GM18951 (cell line): Measurements from ENCODE around the gene DAW1.
"Not testable (repeated sequence)": the region's sequence is repeated elsewhere in the genome, so short reads cannot be mapped to it uniquely, and the experiment has no call there.

ENCODE experiments used
- POLR2A ChIP-seq: IDR thresholded peaks from 4 replicates; pipeline ENCODE4 v1.6.1; 2011; ENCODE audit warnings: mild to moderate bottlenecking; ENCODE audit not compliant: insufficient read length, insufficient read depth; ENCODE audit errors: extremely low read depth
- in situ Hi-C: fragments of 300-500 bp; cut with MboI; formaldehyde crosslinking; loops from one replicate; pipeline ENCODE4 v1.12.0; 2022; ENCODE audit warnings: low sequenced_read_pairs, mixed read lengths, inconsistent platforms; ENCODE audit not compliant: unreplicated experiment

DAW1 gene

DNA sequence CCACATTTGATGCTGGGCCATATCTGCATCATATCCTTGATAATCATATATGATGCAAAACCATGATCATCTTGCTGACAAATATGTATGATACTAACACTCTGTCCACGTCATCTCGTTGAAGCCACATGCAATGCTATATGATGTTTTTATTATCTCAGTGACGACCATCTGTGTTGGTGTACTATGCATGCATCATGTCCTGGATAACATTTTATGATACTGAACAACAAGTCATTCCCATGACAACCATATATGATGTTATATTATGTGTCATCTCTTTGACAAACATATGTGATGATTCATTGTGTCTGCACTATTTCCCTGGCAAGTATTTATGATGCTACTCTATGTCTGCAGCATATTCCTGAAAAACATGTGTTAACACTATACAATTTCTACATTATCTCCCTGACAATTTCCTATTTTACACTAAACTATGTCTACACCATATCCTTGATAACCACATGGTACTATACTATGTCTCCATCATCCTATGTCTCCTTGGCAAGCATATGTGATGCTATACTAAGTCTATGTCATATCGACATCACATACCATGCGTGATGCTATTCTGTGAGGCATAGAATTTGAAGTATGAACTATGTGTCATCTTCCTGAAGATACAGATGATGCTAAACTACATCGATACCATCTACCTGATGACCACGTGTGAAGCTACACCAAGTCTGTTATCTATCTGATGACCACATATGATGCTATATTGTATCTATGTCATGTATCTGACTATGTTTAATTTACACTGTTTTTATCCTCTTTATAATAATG, 37.0 kb downstream of the DAW1 start:
- in situ Hi-C loops, result no loop called here
- no peak for TF ChIP-seq POLR2A

DNA sequence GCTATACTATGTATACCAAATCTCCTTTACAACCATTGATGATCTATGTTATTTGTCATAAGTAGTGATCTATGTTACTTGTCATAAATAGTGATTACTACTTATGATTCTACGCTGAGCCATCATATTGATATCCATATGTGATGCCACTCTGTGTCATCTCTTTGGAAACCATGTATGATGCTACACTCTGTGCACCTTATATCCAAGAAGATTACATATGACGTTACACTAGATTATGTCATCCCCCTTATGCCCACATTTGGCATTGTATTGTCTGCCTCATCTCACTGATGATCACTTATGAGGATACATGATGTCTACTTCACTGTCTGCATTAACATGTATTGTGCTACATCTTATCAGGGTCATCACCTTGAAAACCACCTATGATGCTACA, 42.9 kb downstream of the DAW1 start:
- TF ChIP-seq POLR2A, result no peak
- in situ Hi-C loops, result no loop called here

DNA sequence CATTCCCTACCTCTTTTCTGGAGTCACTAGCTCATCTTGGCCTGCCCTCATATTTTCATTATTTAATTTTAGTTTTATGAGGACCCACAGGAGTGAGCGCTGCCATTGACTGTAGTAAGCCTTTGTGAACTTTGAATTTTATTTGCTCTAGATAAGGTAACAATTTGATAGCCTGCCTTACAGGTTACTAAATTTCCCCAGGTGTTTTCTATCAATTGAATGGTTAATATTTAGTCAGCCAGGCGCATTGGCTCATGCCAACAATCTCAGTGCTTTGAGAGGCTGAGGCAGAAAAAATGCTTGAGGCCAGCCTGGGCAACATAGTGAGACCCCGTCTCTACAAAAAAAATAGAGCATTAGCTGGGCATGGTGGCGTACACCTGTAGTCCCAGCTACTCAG, 50.2 kb downstream of the DAW1 start:
- TF ChIP-seq POLR2A, result no peak
- in situ Hi-C loops, result no loop called here

DNA sequence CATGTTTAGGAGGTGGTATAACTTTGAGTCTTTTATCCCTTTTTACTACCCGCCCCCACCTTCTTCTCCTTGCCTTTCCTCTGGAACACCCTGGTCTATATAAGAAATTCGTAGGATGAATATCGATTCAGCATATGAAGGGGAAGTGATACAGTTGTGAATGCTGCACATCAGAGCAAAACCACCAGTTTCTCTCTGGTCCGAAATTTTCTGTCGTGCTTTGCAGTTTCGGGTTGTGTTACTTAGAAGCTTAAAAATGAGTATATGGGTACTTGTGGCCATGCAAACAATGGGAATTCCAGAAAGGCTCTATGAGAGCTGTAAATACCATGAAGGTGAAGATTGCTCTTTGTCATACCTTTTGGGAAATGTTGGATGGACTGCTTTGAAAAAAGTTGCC, 60.6 kb downstream of the DAW1 start:
- in situ Hi-C loops, result no loop called here

DNA sequence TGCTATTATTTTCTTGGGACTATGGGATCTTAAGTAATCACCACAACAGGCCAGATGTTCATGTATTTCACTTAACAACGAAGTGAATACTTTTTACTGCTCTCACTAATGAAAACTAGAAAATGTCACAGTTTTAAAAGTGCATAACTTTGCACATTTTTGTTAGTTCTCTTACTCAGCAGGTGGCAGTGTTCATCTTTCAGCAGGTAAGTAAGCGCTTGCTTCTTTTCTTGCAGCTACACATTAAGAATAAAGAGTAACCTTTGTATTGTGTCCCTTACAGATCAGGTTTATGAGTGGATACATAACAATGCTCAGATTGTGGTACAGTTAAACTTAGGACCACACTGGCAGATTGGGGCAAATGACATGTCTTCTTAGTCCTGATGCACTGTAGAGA, 61.0 kb downstream of the DAW1 start:
- no peak for TF ChIP-seq POLR2A
- in situ Hi-C loops, result no loop called here

More for the DNA sequence above, 60.6 kb downstream of the DAW1 start:
- TF ChIP-seq POLR2A, result no peak

DNA sequence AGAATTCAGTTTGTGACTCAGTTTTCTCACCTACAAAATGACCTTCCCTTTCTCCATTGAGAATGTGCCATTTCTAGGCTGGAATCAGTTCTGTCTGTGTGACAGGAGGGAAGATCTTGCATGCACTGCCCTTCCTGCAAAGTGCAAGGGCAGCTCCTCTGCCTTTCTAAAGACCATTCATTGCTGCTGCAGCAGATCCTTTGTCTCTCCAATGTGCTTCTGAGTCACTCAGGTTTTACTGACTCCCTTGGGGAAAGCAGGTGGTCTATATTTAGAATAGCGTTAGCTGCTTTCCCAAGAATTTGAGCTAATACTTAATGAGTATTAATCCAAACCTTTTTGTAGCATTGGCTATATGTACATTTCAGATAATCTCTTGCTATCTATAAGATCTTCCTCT, 62.5 kb downstream of the DAW1 start:
- in situ Hi-C loops, result no loop called here
- no peak for TF ChIP-seq POLR2A

DNA sequence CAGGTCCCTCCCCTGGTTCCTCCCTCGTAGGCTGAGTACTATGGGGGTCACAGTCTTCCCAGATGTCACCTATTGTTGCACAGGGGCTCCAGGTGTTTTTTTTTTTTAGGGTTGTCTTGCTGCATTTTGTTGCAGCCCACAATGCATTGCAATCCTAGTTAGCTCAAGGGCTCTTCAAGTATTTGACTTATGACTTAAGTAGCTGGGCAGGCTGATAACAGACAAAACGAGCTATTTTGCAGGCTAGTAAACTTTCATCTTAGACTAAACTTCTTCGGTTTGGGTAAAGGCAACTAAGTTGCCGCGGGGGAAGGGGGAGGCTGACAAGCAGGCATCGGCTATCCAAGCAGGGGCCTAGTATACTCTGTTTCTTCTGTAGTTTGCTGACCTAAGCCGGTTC, 64.8 kb downstream of the DAW1 start:
- in situ Hi-C loops, result not testable (repeated sequence)

DNA sequence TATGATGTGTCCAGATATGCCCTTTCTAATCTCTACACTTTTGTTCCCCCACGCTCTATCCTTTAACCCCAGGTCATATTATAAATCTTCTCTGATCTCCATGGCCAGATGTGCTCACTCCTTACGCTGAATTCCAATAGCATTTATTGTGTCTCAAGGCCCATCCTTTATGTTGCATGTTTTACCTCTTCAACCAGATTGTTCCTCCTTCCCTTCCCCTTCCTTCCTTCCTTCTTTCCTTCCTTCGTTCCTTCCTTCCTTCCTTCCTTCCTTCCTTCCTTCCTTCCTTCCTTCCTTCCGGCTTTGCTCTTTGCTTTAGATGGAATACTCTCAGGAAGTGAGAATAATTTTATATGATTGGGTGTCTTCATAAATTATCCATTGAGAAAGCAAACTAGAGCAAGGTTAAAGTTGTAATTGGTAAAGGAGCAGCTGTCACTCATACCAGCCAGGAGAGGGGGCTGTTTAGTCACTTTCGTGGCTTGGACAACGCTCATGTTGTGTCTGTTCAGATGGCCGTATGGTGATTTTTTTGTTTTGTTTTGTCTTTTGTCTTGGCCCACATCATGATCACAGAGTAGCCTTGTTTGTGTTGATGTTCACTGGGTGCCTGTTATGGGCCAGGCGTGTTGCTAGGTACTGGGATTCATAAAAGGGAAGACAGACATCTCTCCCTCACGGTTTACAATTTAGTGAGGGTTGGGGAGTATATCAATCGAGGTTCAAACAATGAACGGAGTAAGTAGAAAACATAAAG, 68.0 kb downstream of the DAW1 start:
- in situ Hi-C loops, result no loop called here
- TF ChIP-seq POLR2A, result no peak

DNA sequence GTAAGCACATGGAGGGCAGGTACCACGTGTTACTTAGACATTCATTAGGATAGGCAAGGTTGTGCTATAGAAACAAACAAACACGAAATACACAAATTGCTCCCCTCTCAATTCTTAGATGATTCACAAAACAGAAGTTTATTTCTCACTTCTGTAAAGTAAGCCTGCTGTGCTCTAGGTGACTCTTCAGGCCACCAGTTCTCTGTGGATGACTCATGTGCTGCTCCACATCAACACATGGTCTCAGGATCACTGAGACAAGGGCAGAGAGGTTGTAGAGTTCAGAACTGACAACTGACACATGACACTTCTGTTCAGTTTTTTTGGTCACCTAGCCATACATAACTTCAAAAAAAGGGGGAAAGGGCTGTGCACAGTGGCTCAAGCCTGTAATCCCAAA, 70.6 kb downstream of the DAW1 start:
- in situ Hi-C loops, result no loop called here
- no peak for TF ChIP-seq POLR2A

DNA sequence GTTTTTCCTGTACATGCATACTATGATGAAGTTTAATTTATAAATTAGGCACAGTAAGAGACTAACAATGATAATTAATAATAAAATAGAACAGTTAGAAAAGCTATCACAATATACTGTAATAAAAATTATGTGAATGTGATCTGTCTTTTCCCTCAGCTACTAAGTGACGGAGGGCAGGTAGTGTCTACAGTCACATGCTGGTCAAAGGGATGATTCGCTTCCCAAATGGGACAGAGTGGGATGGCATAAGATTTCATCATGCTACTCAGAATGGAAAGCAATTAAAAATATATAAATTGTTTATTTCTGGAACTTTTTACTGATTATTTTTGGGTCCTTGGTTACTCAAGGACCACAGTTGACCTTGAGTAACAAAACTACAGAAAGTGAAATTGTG, 71.5 kb downstream of the DAW1 start:
- in situ Hi-C loops, result no loop called here
- TF ChIP-seq POLR2A, result no peak

DNA sequence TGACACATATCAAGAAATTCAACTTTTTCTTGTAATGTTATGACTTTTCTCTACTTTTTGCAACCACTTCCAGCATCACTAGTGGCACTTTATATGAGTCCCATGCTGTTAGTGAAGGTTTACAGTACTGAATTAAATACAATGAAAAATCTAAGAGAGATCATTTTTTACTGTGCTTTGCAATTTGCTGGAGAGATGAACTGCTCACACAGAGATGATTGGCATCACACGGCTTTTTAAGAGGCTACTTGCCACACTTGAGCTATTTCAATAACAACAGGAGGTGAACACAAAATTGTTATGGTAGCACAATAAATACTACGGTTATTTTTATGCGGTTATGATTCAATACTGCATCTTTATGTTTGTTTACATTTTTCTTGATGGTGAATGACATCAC, 88.9 kb downstream of the DAW1 start:
- in situ Hi-C loops, result no loop called here
- no peak for TF ChIP-seq POLR2A

DNA sequence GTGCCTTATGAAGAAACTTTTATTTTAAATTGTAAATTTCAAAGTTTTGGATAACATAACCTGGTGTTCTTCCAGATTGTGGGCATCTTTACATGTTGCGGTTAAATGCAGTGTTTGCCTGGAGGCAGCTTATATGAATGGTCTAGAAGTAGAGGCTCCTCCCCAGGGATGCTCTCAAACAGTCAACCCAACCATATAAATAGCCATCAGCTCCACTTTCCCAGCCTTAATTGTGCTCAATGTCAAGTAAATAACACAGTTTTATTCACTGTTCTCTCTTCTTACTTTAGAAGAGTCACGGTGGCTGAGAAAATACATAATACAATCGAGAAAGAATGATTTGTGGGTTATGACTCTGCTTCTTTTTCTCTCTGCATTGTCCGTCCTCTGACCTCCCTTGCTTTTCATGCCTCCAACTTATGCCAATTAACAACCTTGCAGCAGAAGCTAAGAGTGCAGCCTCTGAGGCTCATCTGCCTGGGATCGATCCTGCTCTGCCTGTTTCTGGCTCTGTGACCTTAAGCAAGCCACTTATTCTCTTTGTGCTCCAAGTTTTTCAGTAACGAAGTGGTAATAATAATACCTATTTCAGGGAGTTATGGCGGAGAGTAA, 100.3 kb downstream of the DAW1 start:
- in situ Hi-C loops, result no loop called here
- no peak for TF ChIP-seq POLR2A

DNA sequence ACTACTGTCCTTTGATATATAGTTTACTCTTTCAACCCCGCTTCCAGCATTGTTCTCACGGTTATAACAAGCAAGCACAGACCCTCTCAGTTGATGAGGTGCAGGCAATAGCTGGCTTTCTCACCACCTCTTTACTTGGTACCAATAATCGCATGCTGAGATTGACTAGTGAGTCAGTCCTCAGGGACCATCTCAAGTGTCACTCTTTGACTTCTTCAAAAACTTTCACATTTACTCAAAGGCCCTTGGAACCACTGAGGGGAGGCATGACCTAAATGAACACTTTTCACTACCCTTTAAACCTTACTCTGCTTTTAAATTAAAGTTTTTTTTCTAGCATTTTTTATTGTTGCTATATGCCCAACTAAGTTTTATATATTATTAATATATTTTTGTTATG, 101.8 kb downstream of the DAW1 start:
- TF ChIP-seq POLR2A, result no peak
- in situ Hi-C loops, result no loop called here
